K562 (cell line): Measurements from ENCODE around the gene LDLRAD1. TPM values are rescaled to one million over a fixed set of nuclear protein-coding genes. Genes with fewer than 3 reads are reported as not detected.

Experiments used
- CBX8 ChIP-seq: fragments of 200-600 bp; sonication (generic); IDR thresholded peaks from 2 replicates; pipeline ENCODE4 v1.6.1; 2012; ENCODE audit warnings: borderline replicate concordance, mixed run types, low read depth, mild to moderate bottlenecking, moderate library complexity, mixed read lengths, low read length, control low read depth, inconsistent platforms; ENCODE audit not compliant: poor library complexity, severe bottlenecking; ENCODE audit errors: extremely low read depth
- FOXK2 ChIP-seq, 2 experiments: fragments of 450-650 bp; IDR thresholded peaks in 1 of 2; conservative IDR thresholded peaks in 1 of 2; 2 replicates each; pipeline ENCODE4 v1.6.1; 2016; ENCODE audit warnings: low read depth in 2 of 2, mild to moderate bottlenecking in 1 of 2
- GATA2 ChIP-seq: sonication (generic); formaldehyde crosslinking; IDR thresholded peaks from 2 replicates; pipeline ENCODE4 v1.4.0; 2020; ENCODE audit warnings: mild to moderate bottlenecking, missing genetic modification reagents
- HDGF ChIP-seq: fragments of 450-650 bp; IDR thresholded peaks from 2 replicates; pipeline ENCODE4 v1.6.1; 2016
- LEF1 ChIP-seq: fragments of 450-650 bp; IDR thresholded peaks from 2 replicates; pipeline ENCODE4 v1.6.1; 2016; ENCODE audit warnings: mild to moderate bottlenecking
- NEUROD1 ChIP-seq: fragments of 150-350 bp; IDR thresholded peaks from 2 replicates; pipeline ENCODE4 v1.6.1; 2014; ENCODE audit warnings: borderline replicate concordance, low read length, low read depth; ENCODE audit not compliant: partially characterized antibody
- NONO ChIP-seq, 2 experiments: fragments of 200-400 bp in 1 of 2; fragments of 450-650 bp in 1 of 2; formaldehyde crosslinking in 1 of 2; IDR thresholded peaks; 2 replicates each; pipeline ENCODE4 v1.6.1; 2017; ENCODE audit warnings: low read depth in 2 of 2, mild to moderate bottlenecking in 2 of 2, moderate library complexity in 2 of 2, low read length in 1 of 2
- NR2C1 ChIP-seq, 2 experiments: fragments of 450-650 bp; IDR thresholded peaks; 2 replicates each; pipeline ENCODE4 v1.6.1; 2017; ENCODE audit warnings: mild to moderate bottlenecking in 2 of 2, antibody characterized with exemption in 1 of 2, inconsistent platforms in 1 of 2, missing compliant biosample characterization in 1 of 2, missing genetic modification characterization in 1 of 2
- TEAD2 ChIP-seq: fragments of 450-650 bp; IDR thresholded peaks from 2 replicates; pipeline ENCODE4 v1.6.1; 2016; ENCODE audit warnings: missing genetic modification characterization, control low read depth, missing compliant biosample characterization
- polyA plus RNA-seq, 8 experiments: library from polyadenylated mRNA; depleted of rRNA in 4 of 8; stranded (reverse) in 5 of 8; unstranded in 3 of 8; fragments of >200 nt; fragmentation: Nextera tagmentation in 2 of 8; fragmentation: Illumina TruSeq in 1 of 8; extraction: Ambion mirVana in 2 of 8; extraction: Trizol in 1 of 8; gene quantifications; 2 replicates each; pipeline versions ENCODE4 v1.2.1 to v1.2.3, GENCODE V29; 2011 to 2014; ENCODE audit warnings: inconsistent platforms in 1 of 8, missing spikeins in 1 of 8
- total RNA-seq, 7 experiments: library from RNA; depleted of rRNA in 6 of 7; stranded (reverse); fragments of >200 nt in 6 of 7; fragmentation: Illumina TruSeq in 2 of 7; extraction: Trizol in 2 of 7; gene quantifications; 2 replicates each; pipeline versions ENCODE4 v1.2.1 to v1.2.3, GENCODE V29; 2011 to 2021; ENCODE audit warnings: low replicate concordance in 1 of 7
- TF ChIP-seq, protein P1 (sequence below): sonication (generic); formaldehyde crosslinking; IDR thresholded peaks from 2 replicates; pipeline ENCODE4 v1.8.0; 2022; ENCODE audit warnings: mild to moderate bottlenecking, missing genetic modification reagents, borderline replicate concordance
- TF ChIP-seq, protein P2 (sequence below): fragments of 250-450 bp; sonication (Bioruptor Pico); IDR thresholded peaks from 2 replicates; pipeline ENCODE4 v1.8.0; 2021; ENCODE audit warnings: borderline replicate concordance, mild to moderate bottlenecking, moderate library complexity; ENCODE audit not compliant: poor library complexity, severe bottlenecking
- TF ChIP-seq, protein P3 (sequence below): sonication (generic); formaldehyde crosslinking; IDR thresholded peaks from 2 replicates; pipeline ENCODE4 v1.8.0; 2022; ENCODE audit warnings: mild to moderate bottlenecking, missing genetic modification reagents
- TF ChIP-seq, protein P4 (sequence below), 3 experiments: IDR thresholded peaks in 2 of 3; conservative IDR thresholded peaks in 1 of 3; 2 replicates each; pipeline ENCODE4 v1.5.1; 2011 to 2012; ENCODE audit warnings: low read length in 3 of 3, mild to moderate bottlenecking in 3 of 3, control low read depth in 2 of 3, improper control_type of control experiment in 1 of 3, inconsistent platforms in 1 of 3, low read depth in 1 of 3, mixed read lengths in 1 of 3, moderate library complexity in 1 of 3; ENCODE audit not compliant: insufficient read depth in 2 of 3
- TF ChIP-seq, protein P5 (sequence below): fragments of 450-650 bp; formaldehyde crosslinking; IDR thresholded peaks from 2 replicates; pipeline ENCODE4 v1.4.0; 2020; ENCODE audit warnings: mild to moderate bottlenecking
- TF ChIP-seq, protein P6 (sequence below): fragments of 250-450 bp; sonication (Bioruptor Pico); IDR thresholded peaks from 2 replicates; pipeline ENCODE4 v1.4.0; 2020; ENCODE audit warnings: mild to moderate bottlenecking, moderate library complexity

The LDLRAD1 gene
- total and polyA plus RNA-seq, 9 of the 15 experiments (the other 6 are each of a cell fraction or from before 2014, with no cell fraction given) = not detected

DNA sequence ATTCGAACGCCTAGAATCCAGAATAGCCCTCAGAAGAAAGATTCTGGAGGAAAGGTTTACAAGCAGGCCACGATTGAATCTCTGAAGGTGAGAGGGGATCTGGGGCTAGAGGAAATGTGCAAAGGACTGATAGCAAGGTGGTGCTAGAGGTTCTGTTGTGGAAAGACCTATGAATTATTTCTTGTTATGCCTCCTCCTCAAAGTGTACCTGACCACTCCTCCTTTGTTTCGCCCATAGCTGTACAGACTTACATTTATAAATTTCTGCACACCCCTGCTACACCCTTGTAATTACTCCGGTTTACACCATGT, 36.4 kb upstream of the LDLRAD1 start (continued):
- TF ChIP-seq, protein P1, sequence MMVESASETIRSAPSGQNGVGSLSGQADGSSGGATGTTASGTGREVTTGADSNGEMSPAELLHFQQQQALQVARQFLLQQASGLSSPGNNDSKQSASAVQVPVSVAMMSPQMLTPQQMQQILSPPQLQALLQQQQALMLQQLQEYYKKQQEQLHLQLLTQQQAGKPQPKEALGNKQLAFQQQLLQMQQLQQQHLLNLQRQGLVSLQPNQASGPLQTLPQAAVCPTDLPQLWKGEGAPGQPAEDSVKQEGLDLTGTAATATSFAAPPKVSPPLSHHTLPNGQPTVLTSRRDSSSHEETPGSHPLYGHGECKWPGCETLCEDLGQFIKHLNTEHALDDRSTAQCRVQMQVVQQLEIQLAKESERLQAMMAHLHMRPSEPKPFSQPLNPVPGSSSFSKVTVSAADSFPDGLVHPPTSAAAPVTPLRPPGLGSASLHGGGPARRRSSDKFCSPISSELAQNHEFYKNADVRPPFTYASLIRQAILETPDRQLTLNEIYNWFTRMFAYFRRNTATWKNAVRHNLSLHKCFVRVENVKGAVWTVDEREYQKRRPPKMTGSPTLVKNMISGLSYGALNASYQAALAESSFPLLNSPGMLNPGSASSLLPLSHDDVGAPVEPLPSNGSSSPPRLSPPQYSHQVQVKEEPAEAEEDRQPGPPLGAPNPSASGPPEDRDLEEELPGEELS (CRISPR knock-in tag) = no peak
- TF ChIP-seq NR2C1 (IDR thresholded peaks at IDR 0.05) (no peak), NR2C1 (tag; IDR thresholded peaks at IDR 0.05) (no peak), CBX8 (no peak), TEAD2 (tag) (no peak), FOXK2 (conservative IDR thresholded peaks at IDR 0.05 in 1 of 2, IDR thresholded peaks at IDR 0.05 in 1 of 2; ENCODE audit: low read depth in 2 of 2) (peak; percentile 44 to 52; a peak in 3 of 4 replicates), HDGF (no peak), NEUROD1 (no peak), NONO (IDR thresholded peaks at IDR 0.05; ENCODE audit: low read depth in 2 of 2, low read length in 1 of 2) (no peak), LEF1 (peak; percentile 33; the same call in 1 of the 2 replicates), GATA2 (CRISPR knock-in tag) (no peak)
- TF ChIP-seq, protein P2, sequence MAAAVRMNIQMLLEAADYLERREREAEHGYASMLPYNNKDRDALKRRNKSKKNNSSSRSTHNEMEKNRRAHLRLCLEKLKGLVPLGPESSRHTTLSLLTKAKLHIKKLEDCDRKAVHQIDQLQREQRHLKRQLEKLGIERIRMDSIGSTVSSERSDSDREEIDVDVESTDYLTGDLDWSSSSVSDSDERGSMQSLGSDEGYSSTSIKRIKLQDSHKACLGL = no peak
- TF ChIP-seq, protein P3, sequence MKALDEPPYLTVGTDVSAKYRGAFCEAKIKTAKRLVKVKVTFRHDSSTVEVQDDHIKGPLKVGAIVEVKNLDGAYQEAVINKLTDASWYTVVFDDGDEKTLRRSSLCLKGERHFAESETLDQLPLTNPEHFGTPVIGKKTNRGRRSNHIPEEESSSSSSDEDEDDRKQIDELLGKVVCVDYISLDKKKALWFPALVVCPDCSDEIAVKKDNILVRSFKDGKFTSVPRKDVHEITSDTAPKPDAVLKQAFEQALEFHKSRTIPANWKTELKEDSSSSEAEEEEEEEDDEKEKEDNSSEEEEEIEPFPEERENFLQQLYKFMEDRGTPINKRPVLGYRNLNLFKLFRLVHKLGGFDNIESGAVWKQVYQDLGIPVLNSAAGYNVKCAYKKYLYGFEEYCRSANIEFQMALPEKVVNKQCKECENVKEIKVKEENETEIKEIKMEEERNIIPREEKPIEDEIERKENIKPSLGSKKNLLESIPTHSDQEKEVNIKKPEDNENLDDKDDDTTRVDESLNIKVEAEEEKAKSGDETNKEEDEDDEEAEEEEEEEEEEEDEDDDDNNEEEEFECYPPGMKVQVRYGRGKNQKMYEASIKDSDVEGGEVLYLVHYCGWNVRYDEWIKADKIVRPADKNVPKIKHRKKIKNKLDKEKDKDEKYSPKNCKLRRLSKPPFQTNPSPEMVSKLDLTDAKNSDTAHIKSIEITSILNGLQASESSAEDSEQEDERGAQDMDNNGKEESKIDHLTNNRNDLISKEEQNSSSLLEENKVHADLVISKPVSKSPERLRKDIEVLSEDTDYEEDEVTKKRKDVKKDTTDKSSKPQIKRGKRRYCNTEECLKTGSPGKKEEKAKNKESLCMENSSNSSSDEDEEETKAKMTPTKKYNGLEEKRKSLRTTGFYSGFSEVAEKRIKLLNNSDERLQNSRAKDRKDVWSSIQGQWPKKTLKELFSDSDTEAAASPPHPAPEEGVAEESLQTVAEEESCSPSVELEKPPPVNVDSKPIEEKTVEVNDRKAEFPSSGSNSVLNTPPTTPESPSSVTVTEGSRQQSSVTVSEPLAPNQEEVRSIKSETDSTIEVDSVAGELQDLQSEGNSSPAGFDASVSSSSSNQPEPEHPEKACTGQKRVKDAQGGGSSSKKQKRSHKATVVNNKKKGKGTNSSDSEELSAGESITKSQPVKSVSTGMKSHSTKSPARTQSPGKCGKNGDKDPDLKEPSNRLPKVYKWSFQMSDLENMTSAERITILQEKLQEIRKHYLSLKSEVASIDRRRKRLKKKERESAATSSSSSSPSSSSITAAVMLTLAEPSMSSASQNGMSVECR = no peak
- TF ChIP-seq, protein P4, sequence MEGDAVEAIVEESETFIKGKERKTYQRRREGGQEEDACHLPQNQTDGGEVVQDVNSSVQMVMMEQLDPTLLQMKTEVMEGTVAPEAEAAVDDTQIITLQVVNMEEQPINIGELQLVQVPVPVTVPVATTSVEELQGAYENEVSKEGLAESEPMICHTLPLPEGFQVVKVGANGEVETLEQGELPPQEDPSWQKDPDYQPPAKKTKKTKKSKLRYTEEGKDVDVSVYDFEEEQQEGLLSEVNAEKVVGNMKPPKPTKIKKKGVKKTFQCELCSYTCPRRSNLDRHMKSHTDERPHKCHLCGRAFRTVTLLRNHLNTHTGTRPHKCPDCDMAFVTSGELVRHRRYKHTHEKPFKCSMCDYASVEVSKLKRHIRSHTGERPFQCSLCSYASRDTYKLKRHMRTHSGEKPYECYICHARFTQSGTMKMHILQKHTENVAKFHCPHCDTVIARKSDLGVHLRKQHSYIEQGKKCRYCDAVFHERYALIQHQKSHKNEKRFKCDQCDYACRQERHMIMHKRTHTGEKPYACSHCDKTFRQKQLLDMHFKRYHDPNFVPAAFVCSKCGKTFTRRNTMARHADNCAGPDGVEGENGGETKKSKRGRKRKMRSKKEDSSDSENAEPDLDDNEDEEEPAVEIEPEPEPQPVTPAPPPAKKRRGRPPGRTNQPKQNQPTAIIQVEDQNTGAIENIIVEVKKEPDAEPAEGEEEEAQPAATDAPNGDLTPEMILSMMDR (IDR thresholded peaks at IDR 0.05 in 2 of 3, conservative IDR thresholded peaks at IDR 0.05 in 1 of 3; ENCODE audit: insufficient read depth in 2 of 3, low read depth in 1 of 3, low read length in 3 of 3) = peak; percentile 15 to 47 (median 41); a peak in 3 of 6 replicates
- TF ChIP-seq, protein P5, sequence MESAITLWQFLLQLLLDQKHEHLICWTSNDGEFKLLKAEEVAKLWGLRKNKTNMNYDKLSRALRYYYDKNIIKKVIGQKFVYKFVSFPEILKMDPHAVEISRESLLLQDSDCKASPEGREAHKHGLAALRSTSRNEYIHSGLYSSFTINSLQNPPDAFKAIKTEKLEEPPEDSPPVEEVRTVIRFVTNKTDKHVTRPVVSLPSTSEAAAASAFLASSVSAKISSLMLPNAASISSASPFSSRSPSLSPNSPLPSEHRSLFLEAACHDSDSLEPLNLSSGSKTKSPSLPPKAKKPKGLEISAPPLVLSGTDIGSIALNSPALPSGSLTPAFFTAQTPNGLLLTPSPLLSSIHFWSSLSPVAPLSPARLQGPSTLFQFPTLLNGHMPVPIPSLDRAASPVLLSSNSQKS = no peak
- TF ChIP-seq, protein P6, sequence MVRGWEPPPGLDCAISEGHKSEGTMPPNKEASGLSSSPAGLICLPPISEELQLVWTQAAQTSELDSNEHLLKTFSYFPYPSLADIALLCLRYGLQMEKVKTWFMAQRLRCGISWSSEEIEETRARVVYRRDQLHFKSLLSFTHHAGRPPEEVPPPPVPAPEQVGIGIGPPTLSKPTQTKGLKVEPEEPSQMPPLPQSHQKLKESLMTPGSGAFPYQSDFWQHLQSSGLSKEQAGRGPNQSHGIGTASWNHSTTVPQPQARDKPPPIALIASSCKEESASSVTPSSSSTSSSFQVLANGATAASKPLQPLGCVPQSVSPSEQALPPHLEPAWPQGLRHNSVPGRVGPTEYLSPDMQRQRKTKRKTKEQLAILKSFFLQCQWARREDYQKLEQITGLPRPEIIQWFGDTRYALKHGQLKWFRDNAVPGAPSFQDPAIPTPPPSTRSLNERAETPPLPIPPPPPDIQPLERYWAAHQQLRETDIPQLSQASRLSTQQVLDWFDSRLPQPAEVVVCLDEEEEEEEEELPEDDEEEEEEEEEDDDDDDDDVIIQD (CRISPR knock-in tag) = no peak
